ENCODE data around the gene VWA2. TPM values are rescaled to one million over a fixed set of nuclear protein-coding genes. Genes with fewer than 3 reads are reported as not detected.

The VWA2 gene
- total and polyA plus RNA-seq, 2 donors (not counting 1 experiment from before 2014, with no cell fraction given), result not detected

GRCh38 chr10:114258274-114258840, 19.3 kb downstream of the VWA2 start:
- CTCF ChIA-PET, result no interaction called here

DNA sequence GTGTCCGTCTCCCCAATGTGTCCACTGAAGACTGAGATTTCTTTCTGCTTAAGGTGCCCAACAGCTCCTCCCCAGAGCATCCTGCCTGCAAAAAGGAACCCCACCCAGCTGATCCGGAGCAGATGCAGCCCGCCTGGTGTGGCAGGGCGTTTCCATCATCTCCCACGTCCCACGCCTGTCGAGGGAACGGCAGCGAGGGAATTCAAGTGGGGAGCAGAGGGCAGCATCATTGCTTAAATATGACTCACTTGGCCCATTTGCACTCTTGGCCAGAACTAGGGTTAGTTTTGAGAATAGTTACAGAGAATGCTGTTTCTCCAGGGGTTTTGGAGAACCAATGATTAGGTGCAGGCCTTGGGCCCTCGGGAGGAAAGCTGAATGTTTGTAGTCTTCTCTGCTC, 20.8 kb downstream of the VWA2 start:
- no peaks in the 10 kb centered on the region for H3K36me3 ChIP-seq (replicated peaks in 1 of 2; ENCODE audit: control extremely low read depth in 1 of 2, control insufficient read depth in 1 of 2, extremely low read depth in 1 of 2, insufficient read depth in 2 of 2, low read length in 1 of 2)
- TF ChIP-seq EZH2 (IDR thresholded peaks at IDR 0.05; ENCODE audit: borderline replicate concordance, insufficient read depth, low read depth, low read length, poor library complexity, severe bottlenecking), result no peak
- TF ChIP-seq, protein P1, sequence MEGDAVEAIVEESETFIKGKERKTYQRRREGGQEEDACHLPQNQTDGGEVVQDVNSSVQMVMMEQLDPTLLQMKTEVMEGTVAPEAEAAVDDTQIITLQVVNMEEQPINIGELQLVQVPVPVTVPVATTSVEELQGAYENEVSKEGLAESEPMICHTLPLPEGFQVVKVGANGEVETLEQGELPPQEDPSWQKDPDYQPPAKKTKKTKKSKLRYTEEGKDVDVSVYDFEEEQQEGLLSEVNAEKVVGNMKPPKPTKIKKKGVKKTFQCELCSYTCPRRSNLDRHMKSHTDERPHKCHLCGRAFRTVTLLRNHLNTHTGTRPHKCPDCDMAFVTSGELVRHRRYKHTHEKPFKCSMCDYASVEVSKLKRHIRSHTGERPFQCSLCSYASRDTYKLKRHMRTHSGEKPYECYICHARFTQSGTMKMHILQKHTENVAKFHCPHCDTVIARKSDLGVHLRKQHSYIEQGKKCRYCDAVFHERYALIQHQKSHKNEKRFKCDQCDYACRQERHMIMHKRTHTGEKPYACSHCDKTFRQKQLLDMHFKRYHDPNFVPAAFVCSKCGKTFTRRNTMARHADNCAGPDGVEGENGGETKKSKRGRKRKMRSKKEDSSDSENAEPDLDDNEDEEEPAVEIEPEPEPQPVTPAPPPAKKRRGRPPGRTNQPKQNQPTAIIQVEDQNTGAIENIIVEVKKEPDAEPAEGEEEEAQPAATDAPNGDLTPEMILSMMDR (IDR thresholded peaks at IDR 0.05), result no peak
- H3K9me3 ChIP-seq (ENCODE audit: control extremely low read depth in 1 of 3, control insufficient read depth in 2 of 3, insufficient read depth in 1 of 3, low read length in 2 of 3), result no peaks in the 10 kb centered on the region
- CTCF ChIA-PET, result no interaction called here
- POLR2A ChIA-PET, result no interaction called here
- intact Hi-C loops (cut with micrococcal nuclease), result no loop called here
- no peaks in the 10 kb centered on the region for H4K20me1 ChIP-seq (ENCODE audit: control insufficient read depth, insufficient read depth, low read length, poor library complexity, severe bottlenecking)
- Mint-ChIP-seq H3K9me3 (ENCODE audit: insufficient read depth) (no peaks in the 10 kb centered on the region), H3K4me1 (peaks cover 3% of the 10 kb centered on the region), H3K27ac (no peak overlapping the region), H3K4me3 (no peak overlapping the region), H3K27me3 (no peaks in the 10 kb centered on the region)
- H3K4me1 ChIP-seq (ENCODE audit: control insufficient read depth in 2 of 2, insufficient read depth in 2 of 2, low read length in 2 of 2), result peaks cover 0 to 6% of the 10 kb centered on the region in 2 donors
- H3K27ac ChIP-seq (ENCODE audit: low read length in 2 of 2), result no peak overlapping the region
- 93% methylated on average over 10 of the region's 10 CpGs for WGBS (ENCODE audit: insufficient coverage)
- H3K4me2 ChIP-seq (replicated peaks; ENCODE audit: low read depth, low read length, poor library complexity, severe bottlenecking), result no peak overlapping the region
- no peaks in the 10 kb centered on the region for H3K27me3 ChIP-seq (replicated peaks in 1 of 4; ENCODE audit: control extremely low read depth in 1 of 4, control insufficient read depth in 3 of 4, insufficient read depth in 4 of 4, low read length in 3 of 4)
- H3K9ac ChIP-seq (ENCODE audit: low read length), result no peak overlapping the region
- no peak overlapping the region for H2AFZ ChIP-seq (ENCODE audit: insufficient read depth, low read depth, low read length, poor library complexity, severe bottlenecking)
- H3K79me2 ChIP-seq (ENCODE audit: control insufficient read depth, insufficient read depth, low read length), result no peaks in the 10 kb centered on the region
- no peak overlapping the region for H3K4me3 ChIP-seq (ENCODE audit: control extremely low read depth in 1 of 5, extremely low read depth in 1 of 5, insufficient read depth in 1 of 5, low read depth in 2 of 5, low read length in 4 of 5)
- DNase-seq (no peak), ATAC-seq (ENCODE audit: low read depth) (no peak)

More at GRCh38 chr10:114258274-114258840, 19.3 kb downstream of the VWA2 start:
- Histone ChIP-seq H3K9ac (ENCODE audit: low read length) (no peak overlapping the region), H3K79me2 (ENCODE audit: control insufficient read depth, insufficient read depth, low read length) (no peaks in the 10 kb centered on the region), H3K4me3 (ENCODE audit: control extremely low read depth in 1 of 5, extremely low read depth in 1 of 5, insufficient read depth in 1 of 5, low read depth in 2 of 5, low read length in 4 of 5) (no peak overlapping the region), H2AFZ (ENCODE audit: insufficient read depth, low read depth, low read length, poor library complexity, severe bottlenecking) (no peak overlapping the region), H3K4me2 (replicated peaks; ENCODE audit: low read depth, low read length, poor library complexity, severe bottlenecking) (no peak overlapping the region), H4K20me1 (ENCODE audit: control insufficient read depth, insufficient read depth, low read length, poor library complexity, severe bottlenecking) (no peaks in the 10 kb centered on the region), H3K4me1 (ENCODE audit: control insufficient read depth in 2 of 2, insufficient read depth in 2 of 2, low read length in 2 of 2) (peaks cover 0 to 6% of the 10 kb centered on the region in 2 donors), H3K27ac (ENCODE audit: low read length in 2 of 2) (no peak overlapping the region), H3K36me3 (replicated peaks in 1 of 2; ENCODE audit: control extremely low read depth in 1 of 2, control insufficient read depth in 1 of 2, extremely low read depth in 1 of 2, insufficient read depth in 2 of 2, low read length in 1 of 2) (no peaks in the 10 kb centered on the region), H3K27me3 (replicated peaks in 1 of 4; ENCODE audit: control extremely low read depth in 1 of 4, control insufficient read depth in 3 of 4, insufficient read depth in 4 of 4, low read length in 3 of 4) (no peaks in the 10 kb centered on the region), H3K9me3 (ENCODE audit: control extremely low read depth in 1 of 3, control insufficient read depth in 2 of 3, insufficient read depth in 1 of 3, low read length in 2 of 3) (no peaks in the 10 kb centered on the region)
- intact Hi-C loops (cut with micrococcal nuclease), result no loop called here
- peaks cover 3% of the 10 kb centered on the region for H3K4me1 Mint-ChIP-seq
- no peaks in the 10 kb centered on the region for H3K9me3 Mint-ChIP-seq (ENCODE audit: insufficient read depth)
- TF ChIP-seq, protein P1 (IDR thresholded peaks at IDR 0.05), result no peak
- TF ChIP-seq EZH2 (IDR thresholded peaks at IDR 0.05; ENCODE audit: borderline replicate concordance, insufficient read depth, low read depth, low read length, poor library complexity, severe bottlenecking), result no peak
- POLR2A ChIA-PET, result no interaction called here
- H3K27me3 Mint-ChIP-seq, result peaks cover 3% of the 10 kb centered on the region
- 100% methylated on average over 1 of the region's 5 CpGs for WGBS (ENCODE audit: insufficient coverage)
- no peak overlapping the region for H3K27ac Mint-ChIP-seq
- ATAC-seq (ENCODE audit: low read depth) (no peak), DNase-seq (no peak)
- no peak overlapping the region for H3K4me3 Mint-ChIP-seq

All from B cell (primary cell).